ENCODE data around the gene APBA1.

The APBA1 gene

DNA sequence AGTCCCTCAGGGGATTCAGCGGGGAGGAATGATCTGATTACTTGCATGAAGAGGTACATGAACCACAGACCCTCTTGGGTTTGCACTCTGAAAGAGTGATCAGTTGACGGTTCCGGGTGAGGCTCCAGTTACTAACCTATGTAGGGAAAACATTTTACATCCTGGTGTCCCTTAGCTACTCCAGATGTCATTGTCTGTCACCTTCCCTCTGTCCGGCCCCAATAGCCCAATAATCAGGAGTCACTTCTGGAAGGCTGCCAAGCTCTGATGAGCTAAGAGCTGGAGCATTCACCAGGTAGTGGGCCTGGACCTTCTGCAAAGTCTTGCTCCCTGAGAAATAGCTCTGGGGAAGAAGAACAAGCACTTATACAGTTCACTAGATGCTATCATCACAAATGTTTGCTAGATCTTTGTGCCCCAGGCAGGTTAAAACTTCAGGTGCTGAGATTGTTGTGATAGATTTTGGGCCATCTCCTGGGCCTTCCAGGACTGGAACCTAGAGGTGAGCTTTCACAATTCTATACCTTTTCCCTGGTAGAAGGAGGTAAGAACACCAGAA, 282.7 kb downstream of the APBA1 start:
- TF ChIP-seq, protein P1, sequence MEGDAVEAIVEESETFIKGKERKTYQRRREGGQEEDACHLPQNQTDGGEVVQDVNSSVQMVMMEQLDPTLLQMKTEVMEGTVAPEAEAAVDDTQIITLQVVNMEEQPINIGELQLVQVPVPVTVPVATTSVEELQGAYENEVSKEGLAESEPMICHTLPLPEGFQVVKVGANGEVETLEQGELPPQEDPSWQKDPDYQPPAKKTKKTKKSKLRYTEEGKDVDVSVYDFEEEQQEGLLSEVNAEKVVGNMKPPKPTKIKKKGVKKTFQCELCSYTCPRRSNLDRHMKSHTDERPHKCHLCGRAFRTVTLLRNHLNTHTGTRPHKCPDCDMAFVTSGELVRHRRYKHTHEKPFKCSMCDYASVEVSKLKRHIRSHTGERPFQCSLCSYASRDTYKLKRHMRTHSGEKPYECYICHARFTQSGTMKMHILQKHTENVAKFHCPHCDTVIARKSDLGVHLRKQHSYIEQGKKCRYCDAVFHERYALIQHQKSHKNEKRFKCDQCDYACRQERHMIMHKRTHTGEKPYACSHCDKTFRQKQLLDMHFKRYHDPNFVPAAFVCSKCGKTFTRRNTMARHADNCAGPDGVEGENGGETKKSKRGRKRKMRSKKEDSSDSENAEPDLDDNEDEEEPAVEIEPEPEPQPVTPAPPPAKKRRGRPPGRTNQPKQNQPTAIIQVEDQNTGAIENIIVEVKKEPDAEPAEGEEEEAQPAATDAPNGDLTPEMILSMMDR (IDR thresholded peaks at IDR 0.05), result no peak

DNA sequence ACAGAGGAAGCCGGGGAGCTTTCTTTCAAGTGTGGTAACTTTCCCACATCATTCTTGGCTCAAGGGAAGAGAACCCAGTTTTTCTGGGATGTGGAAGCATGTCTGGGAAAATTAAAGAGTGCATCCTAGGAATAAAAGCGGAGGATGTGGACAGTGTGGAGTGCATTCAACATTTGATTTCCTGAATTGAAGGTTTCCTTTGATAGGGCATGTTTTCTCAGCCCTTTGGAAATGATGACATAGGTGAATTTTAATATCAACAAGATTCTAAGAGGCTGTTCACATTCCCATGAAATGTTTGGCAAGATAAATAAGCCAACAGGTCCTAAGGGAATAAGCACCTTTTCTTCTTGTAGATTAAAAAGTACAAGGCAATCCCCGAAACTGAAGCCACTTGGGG, 283.6 kb downstream of the APBA1 start:
- TF ChIP-seq, protein P1 (IDR thresholded peaks at IDR 0.05), result no peak

DNA sequence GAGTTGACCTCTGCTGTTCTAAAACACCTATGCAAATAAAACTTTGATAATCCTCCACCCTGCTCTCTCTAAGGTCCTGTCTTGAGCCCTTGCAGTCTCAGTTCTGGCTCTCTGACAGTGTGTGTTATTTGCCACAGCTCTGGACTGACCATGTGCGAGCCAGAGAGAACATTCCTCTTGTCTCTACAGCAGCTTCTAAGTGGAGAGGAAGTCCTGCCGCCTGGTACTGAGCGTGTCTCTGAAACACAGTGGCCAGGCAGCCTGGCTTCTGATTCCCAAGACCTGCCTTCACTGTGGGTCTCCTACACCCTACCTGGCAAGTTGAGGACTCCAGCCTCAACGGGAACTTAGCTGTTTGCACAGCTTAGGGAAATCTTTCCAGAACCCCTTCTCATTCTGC, 285.5 kb downstream of the APBA1 start:
- TF ChIP-seq, protein P1 (IDR thresholded peaks at IDR 0.05), result no peak

DNA sequence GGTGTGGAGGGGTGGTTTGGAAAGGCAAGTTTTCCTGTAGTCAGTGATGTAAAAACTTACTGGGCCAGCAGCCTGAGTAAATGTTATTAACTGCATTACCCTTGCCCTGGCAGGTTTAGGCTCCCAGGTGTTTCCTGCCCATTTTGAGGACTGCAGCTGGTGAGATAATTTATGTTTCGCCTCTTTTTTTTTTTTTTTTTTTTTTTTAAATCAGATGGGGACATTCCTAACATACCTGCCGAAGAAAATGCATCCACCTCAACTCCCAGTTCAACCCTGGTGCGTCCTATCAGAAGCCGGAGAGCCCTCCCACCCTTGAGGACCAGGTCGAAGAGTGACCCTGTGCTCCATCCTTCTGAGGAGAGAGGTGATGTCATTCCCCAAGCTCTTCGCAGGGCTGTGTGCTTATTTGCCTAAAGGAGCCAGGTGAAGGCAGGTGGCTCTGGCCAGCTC, 286.6 kb downstream of the APBA1 start:
- TF ChIP-seq, protein P1 (IDR thresholded peaks at IDR 0.05), result no peak

DNA sequence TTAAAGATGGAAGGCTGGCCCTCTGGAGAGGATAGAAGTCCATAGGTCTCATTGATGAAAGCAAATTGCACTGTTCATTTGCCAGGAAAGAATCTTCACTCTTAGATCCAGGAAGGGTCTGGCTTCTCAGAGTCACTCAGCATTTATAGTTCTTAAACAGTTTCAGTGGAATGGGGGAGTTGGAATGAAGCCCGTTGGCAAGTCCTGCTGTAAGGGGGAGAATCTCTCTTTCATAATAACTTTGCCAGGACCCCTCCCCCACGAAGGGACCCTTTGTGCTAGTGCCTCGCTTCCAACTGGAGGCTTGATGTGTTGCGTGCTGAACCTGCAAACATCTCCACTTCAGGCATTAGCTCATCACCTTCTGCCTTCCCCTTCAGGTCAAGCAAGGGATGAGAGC, 290.0 kb downstream of the APBA1 start:
- TF ChIP-seq, protein P1 (IDR thresholded peaks at IDR 0.05), result no peak

DNA sequence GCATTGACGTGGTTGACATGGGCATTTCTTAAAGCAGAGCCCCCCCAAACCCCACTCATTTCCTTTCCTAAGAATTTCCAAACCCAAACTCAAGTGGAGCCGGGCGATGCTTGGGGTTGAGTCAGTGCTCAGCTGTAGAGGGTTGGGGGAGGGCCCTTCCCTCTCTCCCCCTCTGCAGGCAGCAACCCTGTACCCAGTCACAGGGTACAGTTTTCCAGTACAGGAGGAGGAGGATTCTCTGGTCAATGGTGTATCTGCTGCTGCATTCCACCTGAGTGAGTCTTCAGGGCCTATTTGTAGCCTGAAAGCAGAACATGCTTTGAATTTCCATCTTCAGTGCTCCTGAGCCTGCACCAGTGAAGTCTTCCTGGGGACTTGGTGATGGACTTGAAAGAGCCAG, 291.4 kb downstream of the APBA1 start:
- TF ChIP-seq, protein P1 (IDR thresholded peaks at IDR 0.05), result no peak

DNA sequence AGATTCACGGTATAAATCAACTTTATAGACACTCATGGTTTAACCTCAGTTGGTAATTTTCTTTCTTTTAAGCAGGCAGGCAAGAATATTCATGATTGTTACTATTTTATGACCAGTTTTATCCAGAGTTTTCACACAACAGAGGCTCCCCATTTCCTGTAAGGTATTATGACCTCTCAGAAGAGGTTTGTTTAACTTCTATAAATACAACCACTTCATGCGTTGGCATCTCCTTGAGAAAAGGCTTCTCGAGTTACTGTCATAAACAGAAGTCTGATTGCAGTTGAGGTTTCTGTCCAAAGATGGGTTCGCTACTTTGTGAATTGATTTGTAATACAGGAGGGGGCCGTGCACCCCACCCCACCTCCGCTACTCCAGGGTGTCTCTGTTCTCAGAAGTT, 291.9 kb downstream of the APBA1 start:
- TF ChIP-seq, protein P1 (IDR thresholded peaks at IDR 0.05), result no peak
